C4-2B (cell line): Measurements from ENCODE around the gene TNPO3.

Experiments used
- CTCF ChIP-seq: fragments of 450-650 bp; conservative IDR thresholded peaks from 2 replicates; pipeline ENCODE4 v1.5.1; 2017; ENCODE audit warnings: mild to moderate bottlenecking
- ZFX ChIP-seq: fragments of 450-650 bp; IDR thresholded peaks from 2 replicates; pipeline ENCODE4 v1.6.1; 2017

GRCh38 chr7:129012641-129013040 lies 42.3 kb downstream of the TNPO3 start:
- TF ChIP-seq CTCF = no peak
- no peak for TF ChIP-seq ZFX
